ENCODE measurements around the gene DYNLRB1. TPM values are rescaled to one million over a fixed set of nuclear protein-coding genes. Genes with fewer than 3 reads are reported as not detected.

DYNLRB1 gene
- total and polyA plus RNA-seq, 2 of the 13 experiments (the other 11 are each of a cell fraction or from before 2014, with no cell fraction given), result 140 to 244 TPM

GRCh38 chr20:34522969-34523871 lies 7.0 kb downstream of the DYNLRB1 start (continued):
- TF ChIP-seq, protein P1, sequence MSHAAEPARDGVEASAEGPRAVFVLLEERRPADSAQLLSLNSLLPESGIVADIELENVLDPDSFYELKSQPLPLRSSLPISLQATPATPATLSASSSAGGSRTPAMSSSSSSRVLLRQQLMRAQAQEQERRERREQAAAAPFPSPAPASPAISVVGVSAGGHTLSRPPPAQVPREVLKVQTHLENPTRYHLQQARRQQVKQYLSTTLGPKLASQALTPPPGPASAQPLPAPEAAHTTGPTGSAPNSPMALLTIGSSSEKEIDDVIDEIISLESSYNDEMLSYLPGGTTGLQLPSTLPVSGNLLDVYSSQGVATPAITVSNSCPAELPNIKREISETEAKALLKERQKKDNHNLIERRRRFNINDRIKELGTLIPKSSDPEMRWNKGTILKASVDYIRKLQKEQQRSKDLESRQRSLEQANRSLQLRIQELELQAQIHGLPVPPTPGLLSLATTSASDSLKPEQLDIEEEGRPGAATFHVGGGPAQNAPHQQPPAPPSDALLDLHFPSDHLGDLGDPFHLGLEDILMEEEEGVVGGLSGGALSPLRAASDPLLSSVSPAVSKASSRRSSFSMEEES (CRISPR knock-in tag; IDR thresholded peaks at IDR 0.05), result peak; percentile 27; the same call in 1 of the 2 replicates
- TF ChIP-seq ZFP36L1 (CRISPR knock-in tag; IDR thresholded peaks at IDR 0.05) (no peak), KIAA2018 (CRISPR knock-in tag; IDR thresholded peaks at IDR 0.05; ENCODE audit: borderline replicate concordance) (no peak), ZFX (CRISPR knock-in tag; IDR thresholded peaks at IDR 0.05; ENCODE audit: low read depth) (peak; percentile 11; the same call in 1 of the 2 replicates), ZIK1 (CRISPR knock-in tag; IDR thresholded peaks at IDR 0.05; ENCODE audit: borderline replicate concordance, low read depth) (peak; percentile 44; the same call in 1 of the 2 replicates), ZNF563 (CRISPR knock-in tag; IDR thresholded peaks at IDR 0.05) (no peak), MTA1 (CRISPR knock-in tag; IDR thresholded peaks at IDR 0.05; ENCODE audit: borderline replicate concordance) (peak; percentile 78; the same call in 1 of the 2 replicates), CTCF (CRISPR knock-in tag; IDR thresholded peaks at IDR 0.05) (peak; percentile 99), HMG20A (CRISPR knock-in tag; IDR thresholded peaks at IDR 0.05; ENCODE audit: borderline replicate concordance) (no peak; the same call in 1 of the 2 replicates), SYNCRIP (IDR thresholded peaks at IDR 0.05; ENCODE audit: insufficient read depth, low read depth, low read length) (no peak), U2AF2 (IDR thresholded peaks at IDR 0.05; ENCODE audit: low read depth, low read length) (no peak), ZNF720 (CRISPR knock-in tag; IDR thresholded peaks at IDR 0.05) (no peak), NBN (conservative IDR thresholded peaks at IDR 0.05) (no peak), RBAK (CRISPR knock-in tag; IDR thresholded peaks at IDR 0.05) (peak; percentile 70; the same call in 1 of the 2 replicates), ZNF484 (CRISPR knock-in tag; IDR thresholded peaks at IDR 0.05; ENCODE audit: borderline replicate concordance, low read depth) (no peak), SMYD3 (CRISPR knock-in tag; IDR thresholded peaks at IDR 0.05) (no peak), RCOR2 (CRISPR knock-in tag; IDR thresholded peaks at IDR 0.05) (no peak), YEATS2 (CRISPR knock-in tag; IDR thresholded peaks at IDR 0.05; ENCODE audit: borderline replicate concordance) (no peak)

Measured in HepG2 (cell line).